NCI-H1694 (cell line): ENCODE measurements around the gene MEIOB.
"Not testable (repeated sequence)": the region's sequence is repeated elsewhere in the genome, so short reads cannot be mapped to it uniquely, and the experiment has no call there.

Experiments
- DNase-seq: peaks from one replicate; lab custom pipeline; 2025; lab: John Stamatoyannopoulos, UW

MEIOB gene

DNA sequence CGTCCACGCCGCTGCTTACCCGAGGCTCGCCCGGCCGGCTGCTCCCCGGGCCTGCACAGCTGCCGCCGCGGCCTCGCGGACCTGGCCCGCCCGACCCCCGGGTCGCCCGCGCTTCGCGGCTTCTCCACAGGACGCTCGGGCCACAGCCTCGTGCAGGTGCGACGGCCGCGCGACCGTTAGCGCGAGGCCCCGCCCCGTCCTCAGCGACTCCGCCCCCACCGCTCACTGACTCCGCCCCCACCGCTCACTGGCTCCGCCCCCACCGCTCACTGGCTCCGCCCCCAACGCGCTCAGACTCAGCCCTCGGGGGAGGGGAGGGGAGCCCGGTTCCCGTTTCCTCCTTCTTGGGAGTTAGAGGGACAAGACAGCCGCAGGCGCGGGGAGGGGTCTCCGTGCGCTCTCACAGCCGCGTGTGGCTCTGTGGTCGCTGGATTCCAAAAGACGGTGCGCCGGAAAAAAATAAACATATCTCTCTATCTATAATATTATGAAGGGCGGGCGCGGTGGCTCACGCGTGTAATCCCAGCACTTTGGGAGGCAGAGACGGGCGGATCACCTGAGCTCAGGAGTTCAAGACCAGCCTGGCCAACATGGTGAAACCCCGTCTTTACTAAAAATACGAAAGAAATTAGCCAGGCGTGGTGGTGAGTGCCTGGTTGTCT is at the start of gene MEIOB:
MEIOB (minus strand) TSS at position 191 of the 662 bp plus-strand sequence. CDS start 3,989 bp downstream, outside the sequence.
- DNase-seq: no peak

DNA sequence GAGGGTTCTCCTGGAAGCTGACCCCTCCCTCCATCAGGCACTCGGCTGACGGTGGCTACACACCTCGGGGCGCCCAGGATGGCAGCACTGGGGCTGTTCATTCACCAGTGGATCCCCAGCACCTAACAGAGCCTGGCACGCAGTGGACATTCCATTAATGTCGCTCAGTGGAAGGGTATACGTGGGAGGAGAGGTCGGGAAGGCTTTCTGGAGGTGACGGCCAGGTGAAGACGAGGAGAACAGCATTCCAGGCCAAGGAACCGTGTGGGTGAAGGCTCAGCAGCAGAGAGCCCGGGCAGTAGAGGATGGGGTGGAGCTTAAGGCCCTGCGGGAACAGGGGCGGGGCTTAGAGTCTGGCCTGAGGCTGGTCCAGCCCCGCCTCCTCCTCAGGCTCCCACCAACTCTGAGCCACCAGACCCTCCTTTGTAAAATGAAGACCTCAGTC is 48.8 kb upstream of the MEIOB start:
- DNase-seq: no peak

DNA sequence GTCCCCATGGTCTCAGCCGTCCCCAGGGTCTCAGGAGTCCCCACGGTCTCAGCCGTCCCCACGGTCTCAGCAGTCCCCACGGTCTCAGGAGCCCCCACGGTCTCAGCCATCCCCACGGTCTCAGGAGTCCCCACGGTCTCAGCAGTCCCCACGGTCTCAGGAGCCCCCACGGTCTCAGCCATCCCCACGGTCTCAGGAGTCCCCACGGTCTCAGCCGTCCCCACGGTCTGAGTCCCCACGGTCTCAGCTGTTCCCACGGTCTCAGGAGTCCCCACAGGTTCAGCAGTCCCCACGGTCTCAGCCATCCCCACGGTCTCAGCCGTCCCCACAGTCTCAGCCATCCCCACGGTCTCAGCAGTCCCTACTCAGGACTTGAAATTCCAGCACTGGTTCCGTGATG is 48.2 kb upstream of the MEIOB start:
- not testable (repeated sequence) for DNase-seq

DNA sequence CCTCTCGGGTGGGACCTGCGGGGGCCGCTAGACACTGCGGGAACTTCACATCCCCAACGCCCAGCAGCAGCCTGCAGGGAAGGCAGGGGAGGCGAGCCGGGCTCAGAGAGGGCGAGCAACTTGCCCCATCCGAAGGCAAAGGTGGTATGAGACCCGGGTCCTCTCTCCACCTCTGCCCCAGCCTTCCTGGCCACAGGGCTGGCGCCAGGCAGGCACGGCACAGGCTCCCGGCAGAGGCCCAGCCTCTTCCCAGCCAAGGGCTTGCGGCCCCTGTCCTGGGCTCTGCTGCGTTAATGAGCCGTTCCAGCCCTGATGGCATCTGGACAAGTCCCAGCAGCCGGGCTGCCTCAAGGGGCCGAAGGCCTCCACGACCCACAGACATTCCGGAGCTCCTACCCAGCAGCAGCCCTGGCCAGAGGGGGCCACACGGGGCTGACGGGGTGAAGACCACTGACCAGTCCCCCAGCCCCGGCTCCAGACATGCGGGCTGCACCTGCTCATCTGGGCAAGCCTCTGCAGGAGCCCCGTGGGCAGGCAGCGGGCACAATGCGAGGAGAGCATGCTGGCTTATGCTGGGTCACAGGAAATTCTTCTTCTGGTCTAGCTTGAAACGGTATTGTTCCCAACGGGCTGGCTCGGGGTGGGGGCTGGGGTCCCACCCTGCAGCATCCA is 47.5 kb upstream of the MEIOB start:
- DNase-seq: no peak

DNA sequence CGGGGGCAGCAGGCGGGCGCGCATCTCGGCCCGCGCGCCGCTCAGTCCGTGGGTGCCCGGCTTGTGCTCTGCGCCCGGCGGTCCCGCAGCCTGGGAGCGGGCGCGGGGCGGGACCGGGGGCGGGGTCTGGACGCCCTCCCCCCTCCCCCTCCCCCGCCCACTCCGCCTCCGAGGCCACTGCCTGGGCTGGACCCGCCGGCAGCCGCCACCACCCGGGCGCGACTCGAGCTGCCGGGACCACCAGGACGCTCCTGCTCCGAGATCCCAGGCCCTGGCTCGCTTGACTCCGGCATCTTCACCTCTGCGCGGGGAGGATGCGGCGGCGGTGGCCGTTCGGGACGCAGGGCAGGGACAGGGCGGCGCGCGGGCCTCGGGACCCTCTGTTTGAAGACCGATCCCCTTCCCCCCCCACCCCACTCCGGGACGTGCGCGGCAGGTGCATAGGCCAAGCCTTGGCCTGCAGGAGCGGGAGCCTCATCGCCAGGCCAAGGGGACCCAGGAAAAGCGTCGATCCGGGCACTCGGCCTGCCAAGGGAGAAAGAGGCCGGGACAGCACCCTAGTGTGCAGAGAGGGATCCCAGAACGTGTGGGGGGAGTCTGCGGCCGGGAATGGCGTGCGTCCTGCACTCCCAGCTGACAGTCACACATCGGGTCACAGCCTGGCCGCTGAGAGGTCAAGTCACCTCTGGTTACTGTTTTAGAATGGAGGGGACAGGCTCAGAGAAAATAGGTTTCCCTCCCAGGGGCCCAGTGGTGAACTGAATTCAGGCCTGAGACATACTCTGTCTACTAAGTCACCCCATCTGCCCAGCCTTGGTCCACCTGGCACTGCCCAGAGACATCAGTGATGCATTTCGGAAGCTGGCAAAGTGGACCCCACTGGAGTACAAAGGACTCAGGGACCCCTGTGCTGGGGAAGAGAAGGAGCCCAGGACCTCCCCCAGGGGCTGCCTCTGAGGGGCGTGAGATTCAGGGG is 46.7 kb upstream of the MEIOB start, which contains the start of gene HS3ST6:
HS3ST6 (minus strand) TSS at position 65 of the 976 bp plus-strand sequence. CDS start 92 bp downstream, outside the sequence.
- no peak for DNase-seq

DNA sequence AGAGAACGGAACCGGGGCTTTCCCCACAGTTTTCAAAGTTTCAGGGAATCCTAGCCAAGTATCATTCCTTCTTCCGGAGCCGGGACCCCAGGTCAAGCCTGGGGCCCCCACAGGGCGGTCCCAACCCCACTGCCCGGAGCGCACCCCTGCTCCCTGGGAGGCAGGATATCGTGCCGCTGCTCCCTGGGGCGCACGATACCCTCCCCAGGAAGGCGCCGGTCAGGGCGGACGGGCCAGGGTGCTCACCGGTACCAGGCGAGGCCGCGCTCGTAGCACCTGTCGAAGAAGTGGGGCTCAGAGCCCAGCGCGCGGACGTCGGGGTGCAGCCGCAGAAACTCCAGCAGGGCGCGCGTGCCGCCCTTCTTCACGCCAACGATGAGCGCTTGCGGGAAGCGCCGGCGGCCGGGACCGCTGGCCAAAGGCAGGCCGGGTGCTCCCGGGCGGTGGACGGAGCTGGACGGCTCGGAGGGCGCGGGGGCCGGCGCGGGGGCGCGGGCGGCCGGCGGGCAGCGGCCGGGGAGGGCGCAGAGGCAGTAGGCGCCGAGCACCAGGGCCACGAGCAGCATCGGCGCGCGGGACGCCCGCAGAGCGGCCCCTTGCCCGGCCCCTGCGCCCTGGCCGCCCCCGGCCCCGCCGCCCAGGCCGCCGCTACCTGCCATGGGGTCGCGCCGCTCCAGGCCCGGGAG is 45.8 kb upstream of the MEIOB start:
- DNase-seq: no peak

DNA sequence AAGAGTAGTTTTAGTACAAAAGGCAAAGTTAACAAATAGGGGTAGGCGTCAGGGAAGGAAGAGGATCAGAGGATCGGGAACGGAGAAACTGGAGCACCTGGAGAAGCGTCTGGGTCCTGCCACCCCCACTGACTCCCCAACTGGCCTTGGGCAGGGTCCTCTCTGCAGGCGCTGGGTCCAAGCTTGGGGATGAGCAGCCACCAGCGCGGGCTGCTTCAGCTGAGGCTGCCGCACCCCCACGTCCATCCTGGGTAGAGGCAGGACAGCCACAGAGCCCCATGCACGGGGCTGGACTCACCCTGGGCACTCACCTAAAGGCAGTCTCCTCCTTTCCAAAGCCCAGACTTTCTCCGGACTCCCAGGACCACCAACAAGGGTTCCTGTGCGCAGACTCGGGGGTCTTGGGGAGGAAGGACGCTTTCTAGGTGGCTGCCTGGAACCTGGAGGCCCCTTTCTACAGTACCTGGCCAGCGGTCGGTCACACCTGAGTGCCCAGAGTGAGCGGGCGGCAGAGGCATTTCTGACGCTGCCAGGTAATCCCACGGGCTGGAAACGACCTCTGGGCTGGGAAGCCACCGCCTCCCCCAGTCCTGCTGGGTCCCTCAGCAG is 45.2 kb upstream of the MEIOB start:
- DNase-seq: no peak

DNA sequence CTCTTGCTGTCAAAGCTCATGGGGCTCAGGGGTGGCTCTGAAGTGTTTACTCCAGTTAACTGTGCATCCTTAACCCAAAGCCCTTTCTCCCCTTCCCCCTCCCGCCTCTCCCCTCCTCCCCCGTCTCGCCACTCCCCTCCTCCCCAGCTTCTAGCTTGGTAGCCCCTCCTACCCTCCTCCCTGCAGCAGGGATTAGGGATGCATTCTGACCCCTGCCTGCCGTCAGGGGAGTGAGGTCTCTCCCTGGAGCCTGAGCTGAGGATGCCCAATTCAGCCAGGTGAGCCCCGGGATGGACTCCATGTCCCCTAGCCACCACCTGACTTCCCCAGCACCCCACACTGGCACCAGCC is 44.7 kb upstream of the MEIOB start:
- DNase-seq: no peak

DNA sequence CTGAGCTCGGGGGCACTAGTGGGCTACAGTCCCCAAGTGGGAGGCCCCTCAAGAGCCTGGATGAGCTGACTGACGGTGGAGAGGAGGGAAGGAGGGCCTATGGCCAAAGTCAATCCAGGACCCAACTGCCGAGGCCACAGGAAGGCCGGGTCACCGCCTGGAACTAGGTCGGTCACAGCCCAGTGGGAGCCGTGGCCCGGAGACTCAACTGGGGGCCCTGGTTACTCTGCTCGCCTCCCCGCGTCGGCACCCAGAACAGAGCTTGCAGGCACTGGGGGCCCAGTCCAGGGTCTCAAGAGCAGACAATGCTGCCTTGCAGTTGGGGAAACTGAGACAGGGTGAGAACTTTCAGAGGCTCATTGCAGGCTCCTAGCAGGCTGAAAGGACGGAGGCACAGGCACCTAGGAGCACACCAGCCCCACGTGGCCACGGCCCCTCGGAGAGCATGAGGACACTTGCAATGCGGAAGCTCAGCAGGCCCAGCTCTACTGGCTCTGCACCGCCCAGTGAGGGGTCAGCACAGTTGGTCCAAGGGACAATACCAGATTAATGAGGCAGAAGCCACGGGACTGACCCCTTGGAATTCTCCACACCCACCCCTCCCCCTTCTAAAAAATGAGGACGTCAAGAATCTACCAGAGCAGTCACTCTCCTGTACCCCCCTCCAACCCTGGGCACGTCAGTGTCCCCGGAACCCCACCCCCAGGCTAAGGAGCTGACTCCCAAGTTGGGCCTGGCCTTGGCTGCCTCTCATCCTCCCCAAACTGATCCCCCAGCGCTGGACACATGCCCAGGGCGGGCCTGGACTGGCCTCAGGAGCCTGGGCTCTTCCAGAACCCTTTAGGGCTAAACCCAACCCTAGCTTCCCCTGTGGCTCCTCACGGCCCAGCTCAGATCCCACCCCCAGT is 44.0 kb upstream of the MEIOB start:
- no peak for DNase-seq

GRCh38 chr16:1914988-1915387 is 43.0 kb upstream of the MEIOB start:
- no peak for DNase-seq

GRCh38 chr16:1914084-1914608 is 42.2 kb upstream of the MEIOB start:
- DNase-seq: no peak

DNA sequence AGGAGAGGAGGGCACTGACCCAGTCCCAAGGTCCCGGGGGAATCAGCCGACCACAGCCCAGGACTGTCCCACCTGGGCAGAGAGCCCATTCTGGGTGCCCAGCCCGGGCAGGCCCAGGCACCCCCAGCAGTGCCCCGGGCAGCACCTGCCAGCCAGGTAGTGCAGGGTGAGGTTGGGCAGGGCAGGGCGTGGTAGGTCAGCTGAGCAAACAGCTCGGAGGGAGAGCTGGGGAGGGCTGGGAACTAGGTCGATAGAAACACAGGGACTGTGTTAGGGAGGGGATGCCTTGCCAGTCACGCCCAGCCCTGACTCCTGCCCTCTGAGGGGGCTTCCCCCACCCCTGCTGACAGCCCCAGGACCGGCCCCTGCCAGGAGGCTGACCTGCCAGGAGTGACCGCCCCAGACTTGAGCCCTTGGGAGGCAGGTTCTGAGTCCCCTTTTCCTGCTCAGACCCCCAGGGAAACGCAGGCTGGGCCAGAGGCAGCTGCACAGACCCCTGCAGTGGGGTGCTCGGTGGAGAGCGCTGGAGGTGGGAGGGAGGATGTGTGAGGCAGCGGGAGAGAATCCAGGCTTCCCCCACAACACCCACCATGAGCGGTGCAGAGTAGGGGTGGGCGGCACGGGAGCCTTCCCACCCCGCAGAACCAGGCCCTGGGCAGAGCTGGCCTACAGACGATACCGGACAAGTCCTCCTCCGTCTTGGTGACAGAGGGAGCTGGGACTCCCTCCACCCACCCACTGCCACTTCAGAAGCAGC is 41.5 kb upstream of the MEIOB start:
- DNase-seq: no peak

- DNase-seq: no peak
Measured at GRCh38 chr16:1912215-1912543, 40.2 kb upstream of the MEIOB start.

DNA sequence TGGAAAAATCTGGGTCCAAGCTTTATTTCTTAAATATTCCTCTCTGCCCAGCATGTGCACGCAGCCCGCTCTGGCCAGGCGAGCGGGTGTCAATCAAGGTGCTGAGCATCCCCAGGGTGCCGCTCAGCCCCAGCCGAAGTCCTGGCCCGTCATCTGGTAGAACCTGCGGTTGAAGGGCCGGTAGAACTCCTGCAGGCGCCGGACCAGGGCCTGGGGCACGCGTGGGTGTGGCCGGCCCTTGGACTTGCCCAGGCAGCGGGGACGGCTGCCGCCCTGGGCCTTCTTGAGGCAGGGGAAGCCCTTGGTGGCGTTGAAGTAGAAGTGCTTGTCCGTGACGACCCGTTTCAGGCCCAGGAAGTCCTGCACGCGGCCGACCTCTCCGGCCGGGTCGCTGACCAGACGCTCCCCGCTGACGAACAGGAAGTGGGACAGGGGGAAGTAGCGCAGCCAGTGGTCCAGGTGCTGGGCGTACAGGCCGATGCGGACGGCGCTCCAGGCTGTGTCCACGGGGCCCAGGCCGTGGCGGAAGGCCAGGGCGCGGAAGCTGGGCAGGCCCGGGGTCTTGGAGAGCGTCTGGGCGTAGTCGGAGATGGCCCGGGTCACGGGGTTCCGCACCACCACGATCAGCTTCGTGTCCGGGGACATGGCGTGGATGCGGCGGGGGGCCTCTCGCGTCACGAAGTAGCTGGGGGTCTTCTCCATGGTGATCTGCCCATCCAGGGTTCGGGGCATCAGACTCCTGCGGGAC is 39.7 kb upstream of the MEIOB start:
- DNase-seq: no peak

GRCh38 chr16:1909561-1910231 is 37.7 kb upstream of the MEIOB start:
- DNase-seq: no peak

DNA sequence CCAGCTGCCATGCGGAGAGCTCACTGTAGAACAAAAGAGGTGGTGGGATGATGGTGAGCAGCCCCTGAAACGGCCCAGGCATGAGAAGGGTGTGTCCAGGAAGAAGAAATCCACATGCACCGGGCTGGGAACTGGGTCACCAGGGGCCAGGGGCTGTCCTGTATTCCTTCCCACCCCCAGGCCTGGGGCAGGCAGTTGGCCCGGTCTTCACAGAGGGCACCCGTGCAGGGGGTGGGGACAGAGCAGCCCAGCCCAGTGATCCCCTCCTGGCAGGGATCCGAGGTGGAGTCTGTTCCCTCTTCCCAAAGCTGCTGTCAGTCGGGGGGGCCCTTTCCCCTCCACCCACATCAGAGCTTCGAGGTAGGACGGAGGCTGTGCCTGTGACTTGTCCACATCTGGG is 37.0 kb upstream of the MEIOB start:
- no peak for DNase-seq

DNA sequence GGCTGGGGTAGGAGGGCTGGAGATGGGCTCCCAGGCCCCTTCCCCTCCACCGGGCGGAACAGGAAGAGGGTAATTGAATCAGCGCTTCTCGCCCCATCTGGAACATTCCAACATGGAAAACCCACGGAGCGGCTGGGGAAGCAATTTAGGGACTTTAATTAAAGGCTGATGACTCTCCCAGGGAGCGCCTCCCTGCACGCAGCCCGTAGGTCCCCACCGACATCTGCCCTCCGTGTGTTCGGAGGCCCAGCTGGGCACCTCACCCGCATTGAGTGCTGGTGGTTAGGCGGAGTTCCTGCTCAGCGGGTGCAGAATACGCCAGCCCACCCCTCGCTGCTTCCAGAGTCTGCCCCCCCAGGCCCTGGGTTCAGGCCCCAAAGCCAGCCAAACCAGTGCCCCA is 36.2 kb upstream of the MEIOB start:
- DNase-seq: no peak

- DNase-seq: no peak
Measured at GRCh38 chr16:1907226-1907860, 35.4 kb upstream of the MEIOB start.
